ENCODE results near the gene EDARADD. TPM values are rescaled to one million over a fixed set of nuclear protein-coding genes. Genes with fewer than 3 reads are reported as not detected.

The EDARADD gene
- total and polyA plus RNA-seq, 2 of the 13 experiments (the other 11 are each of a cell fraction or from before 2014, with no cell fraction given) = 0.03 TPM; not detected in 1

- TF ChIP-seq ZNF790 (CRISPR knock-in tag; IDR thresholded peaks at IDR 0.05; ENCODE audit: borderline replicate concordance) (no peak), HCFC1 (IDR thresholded peaks at IDR 0.05; ENCODE audit: low read depth, low read length) (no peak), ZBTB25 (CRISPR knock-in tag; IDR thresholded peaks at IDR 0.05) (no peak), AFF4 (CRISPR knock-in tag; IDR thresholded peaks at IDR 0.05) (no peak), SATB2 (CRISPR knock-in tag; IDR thresholded peaks at IDR 0.05) (no peak), NFIC (IDR thresholded peaks at IDR 0.05; ENCODE audit: low read length) (peak; percentile 59; the same call in 1 of the 2 replicates), GMEB1 (CRISPR knock-in tag; IDR thresholded peaks at IDR 0.05; ENCODE audit: borderline replicate concordance) (no peak), KIAA2018 (CRISPR knock-in tag; IDR thresholded peaks at IDR 0.05; ENCODE audit: borderline replicate concordance) (no peak), KLF13 (CRISPR knock-in tag; IDR thresholded peaks at IDR 0.05) (no peak), SMAD3 (CRISPR knock-in tag; IDR thresholded peaks at IDR 0.05) (no peak), ARID3A (IDR thresholded peaks at IDR 0.05; ENCODE audit: low read depth, low read length) (peak; percentile 65)
Measured at GRCh38 chr1:236516929-236517704, 123.0 kb downstream of the EDARADD start (continued).

All from HepG2 (cell line).